DMS 273 (cell line): ENCODE measurements around the gene PIK3C2B.

Experiments used
- DNase-seq: peaks from one replicate; lab custom pipeline; 2025; ENCODE audit not compliant: unreplicated experiment; lab: John Stamatoyannopoulos, UW

The PIK3C2B gene

DNA sequence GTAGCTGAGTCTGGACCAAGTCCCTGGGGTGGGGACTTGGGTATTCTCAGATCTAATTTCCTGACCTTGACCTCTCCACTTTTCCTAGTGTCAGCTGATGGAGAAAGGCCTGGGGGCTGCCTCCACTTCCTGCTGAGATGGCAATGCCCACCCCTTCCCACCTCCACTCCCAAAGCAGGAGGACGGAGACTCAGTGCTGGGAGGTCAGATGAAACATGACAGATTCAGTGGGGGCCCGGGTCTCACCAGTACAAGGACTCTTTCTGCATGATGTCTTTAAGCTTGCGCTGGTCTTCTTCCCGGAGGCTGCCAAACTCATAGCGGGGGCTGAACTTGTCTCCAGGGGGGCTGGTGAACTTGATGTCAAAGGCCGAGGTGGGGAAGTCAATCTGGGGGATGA is 47.4 kb downstream of the PIK3C2B start:
- no peak for DNase-seq

DNA sequence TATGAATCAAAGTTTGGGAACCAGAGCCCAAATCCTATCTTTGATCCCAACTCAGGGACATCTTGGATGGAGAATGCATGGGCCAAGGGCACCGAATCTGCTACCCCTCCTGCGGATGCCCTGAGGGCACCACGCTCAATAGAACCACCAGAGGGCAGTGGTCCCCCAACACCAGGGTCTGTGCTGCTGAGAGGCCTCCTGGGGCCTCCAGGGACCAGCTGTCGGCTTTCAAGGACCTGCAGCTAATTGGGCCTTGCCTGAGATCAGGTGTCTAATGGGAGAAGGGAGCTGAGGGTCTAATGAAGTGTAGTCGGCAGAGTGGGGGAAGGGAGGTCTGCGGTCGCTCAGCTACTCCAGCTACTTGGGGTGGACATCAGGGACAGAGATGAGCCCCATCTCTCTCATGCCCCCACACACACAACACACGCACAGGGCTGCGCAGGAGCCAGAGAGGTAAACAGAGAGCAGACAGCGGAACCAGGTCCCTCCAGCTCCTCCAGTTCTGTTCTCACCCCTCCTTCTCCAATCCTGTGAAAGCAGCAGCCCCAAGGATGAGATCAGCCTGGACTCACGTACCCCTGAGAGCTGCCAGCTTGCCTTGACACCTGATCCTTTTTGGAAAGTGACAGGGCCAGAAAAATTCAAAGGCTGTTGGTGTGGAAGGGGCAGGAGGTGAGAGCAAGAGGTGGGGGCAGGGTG is 48.0 kb downstream of the PIK3C2B start:
- peak; percentile 98 for DNase-seq

- DNase-seq, result peak; percentile 80
Observed at GRCh38 chr1:204445860-204446412, 48.7 kb downstream of the PIK3C2B start.
